Left cardiac atrium (tissue), 4 donors: ENCODE data around the gene CARD18. TPM values are rescaled to one million over a fixed set of nuclear protein-coding genes. Genes with fewer than 3 reads are reported as not detected.

Source experiments
- ATAC-seq, 2 donors: fragments of 200-7000 bp; cut with Tn5 transposase; one replicate each; pipeline ENCODE4 v1.9.1; 2020; ENCODE audit warnings: mild to moderate bottlenecking in 2 of 2, moderate library complexity in 2 of 2
- DNase-seq: peaks from one replicate; pipeline ENCODE4 v3.0.0-alpha.2; 2020
- intact Hi-C, 2 donors: fragments of 100-400 bp; cut with DNase I; formaldehyde crosslinking; loops; one replicate each; pipeline versions ENCODE4 v1.14.1 to v1.15.1; 2022 to 2023
- total RNA-seq, 2 donors: library from RNA; stranded (reverse); fragmentation: NEBNext Ultra II Directional; extraction: Animal tissue kit (Norgen Biotek cat#: 25700); gene quantifications; one replicate each; pipeline ENCODE4 v1.2.1, GENCODE V29; 2021
- donor health status: DM: no; HTN: yes; CAD: no.
- donor health status: DM: no; HTN: yes; CAD: no; lungs with severe emphysema.
- donor health status: DM: yes; HTN: yes; CAD: no.
- donor health status: Dilated cardiomyopathy.

Gene CARD18
- total RNA-seq, 2 donors from 2014 or later, result not detected

DNA sequence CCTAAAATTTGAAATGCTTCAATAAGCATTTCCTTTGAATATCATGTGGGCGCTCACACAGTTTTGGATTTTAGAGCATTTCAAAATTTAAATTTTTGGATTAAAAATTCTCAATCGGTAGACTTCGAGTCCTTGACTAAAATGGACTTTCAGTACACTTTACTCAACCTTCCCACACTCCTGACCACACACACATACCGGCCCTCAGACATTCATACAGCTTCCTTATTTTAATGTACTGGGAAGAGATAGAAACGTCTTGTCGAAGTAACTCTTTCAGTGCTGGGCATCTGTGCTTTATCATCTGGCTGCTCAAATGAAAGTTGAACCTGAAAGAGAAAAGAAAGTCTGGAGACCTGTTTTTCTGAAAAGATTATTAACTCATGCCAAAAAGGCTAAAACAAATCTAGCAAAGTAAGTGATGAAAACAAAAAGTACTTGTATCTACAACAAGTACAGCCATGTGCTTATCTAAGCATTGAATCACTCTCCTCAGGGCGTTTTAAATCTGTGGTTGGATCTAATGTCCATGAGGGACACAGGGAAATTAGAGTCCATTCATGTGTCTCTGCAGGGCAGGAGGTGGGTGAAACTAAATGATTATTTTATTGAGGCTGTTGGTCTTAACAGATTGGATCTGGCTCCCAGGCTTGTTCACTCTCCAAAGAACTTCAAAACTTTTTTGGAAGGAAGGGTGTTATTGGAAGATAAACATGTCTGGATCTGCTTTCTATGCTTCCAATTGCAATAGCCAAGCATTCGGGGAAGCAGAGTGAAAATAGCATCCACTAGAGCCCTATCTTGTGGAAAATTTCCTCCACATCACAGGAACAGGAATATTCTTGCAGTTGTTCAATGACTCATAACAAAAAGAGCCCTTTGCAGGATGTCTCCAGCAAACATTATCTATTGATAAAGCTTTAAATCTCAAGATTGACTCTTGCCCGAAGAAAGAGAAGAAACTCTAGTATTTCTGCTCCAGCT is 47.0 kb downstream of the CARD18 start:
- intact Hi-C loops, result no loop called here

More for the DNA sequence above, 47.0 kb downstream of the CARD18 start:
- ATAC-seq, result no peak
- DNase-seq, result no peak

Other genes with a start within 250 kb of the CARD18 start
- under 1 TPM; 0.32 to 0.52 TPM for gene CASP12, start 241.3 kb downstream of the CARD18 start, total RNA-seq
- 10 to 100 TPM; 21.7 to 28.4 TPM for gene CASP4, start 171.2 kb downstream of the CARD18 start, total RNA-seq
- under 1 TPM in 1 of 2 donors, not detected in 1; 0.18 TPM for gene CASP5, start 116.6 kb downstream of the CARD18 start, total RNA-seq
- 10 to 100 TPM; 12.6 to 22.7 TPM for gene CASP1, start 104.6 kb downstream of the CARD18 start, total RNA-seq
- 10 to 100 TPM in 1 of 2 donors, 1 to 10 TPM in 1; 6.5 to 13.3 TPM for gene CARD16, start 94.4 kb downstream of the CARD18 start, total RNA-seq